PC-3 (cell line): ENCODE measurements around the gene CFAP45.

Source experiments
- EZH2 ChIP-seq: fragments of 300-600 bp; sonication (generic); IDR thresholded peaks from one replicate; pipeline ENCODE4 v1.6.1; 2017; ENCODE audit warnings: antibody characterized with exemption, mild to moderate bottlenecking, low read length; ENCODE audit not compliant: unreplicated experiment
- TF ChIP-seq, protein P1 (sequence below): fragments of 300-600 bp; sonication (generic); conservative IDR thresholded peaks from 2 replicates; pipeline ENCODE4 v1.5.1; 2017; ENCODE audit warnings: antibody characterized with exemption, low read depth, mild to moderate bottlenecking, low read length

DNA sequence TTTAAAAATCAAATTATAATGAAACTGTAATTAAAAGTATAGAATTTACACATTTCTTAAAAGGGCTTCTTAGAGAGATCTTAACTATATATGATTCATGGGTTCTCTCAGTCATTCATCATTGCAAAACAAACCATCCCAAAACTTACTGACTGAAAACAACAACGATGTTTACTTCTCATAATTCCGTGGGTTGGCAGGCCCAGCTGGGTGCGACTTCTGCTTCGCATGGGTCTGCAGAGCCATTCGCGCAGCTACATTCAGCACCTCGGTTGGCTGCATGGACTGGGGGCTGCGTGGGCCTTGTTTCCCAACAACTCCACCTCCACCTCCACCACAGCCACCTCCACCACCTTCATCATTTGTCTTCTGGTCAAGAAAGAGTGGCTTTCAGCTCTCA, 69.2 kb downstream of the CFAP45 start:
- TF ChIP-seq, protein P1, sequence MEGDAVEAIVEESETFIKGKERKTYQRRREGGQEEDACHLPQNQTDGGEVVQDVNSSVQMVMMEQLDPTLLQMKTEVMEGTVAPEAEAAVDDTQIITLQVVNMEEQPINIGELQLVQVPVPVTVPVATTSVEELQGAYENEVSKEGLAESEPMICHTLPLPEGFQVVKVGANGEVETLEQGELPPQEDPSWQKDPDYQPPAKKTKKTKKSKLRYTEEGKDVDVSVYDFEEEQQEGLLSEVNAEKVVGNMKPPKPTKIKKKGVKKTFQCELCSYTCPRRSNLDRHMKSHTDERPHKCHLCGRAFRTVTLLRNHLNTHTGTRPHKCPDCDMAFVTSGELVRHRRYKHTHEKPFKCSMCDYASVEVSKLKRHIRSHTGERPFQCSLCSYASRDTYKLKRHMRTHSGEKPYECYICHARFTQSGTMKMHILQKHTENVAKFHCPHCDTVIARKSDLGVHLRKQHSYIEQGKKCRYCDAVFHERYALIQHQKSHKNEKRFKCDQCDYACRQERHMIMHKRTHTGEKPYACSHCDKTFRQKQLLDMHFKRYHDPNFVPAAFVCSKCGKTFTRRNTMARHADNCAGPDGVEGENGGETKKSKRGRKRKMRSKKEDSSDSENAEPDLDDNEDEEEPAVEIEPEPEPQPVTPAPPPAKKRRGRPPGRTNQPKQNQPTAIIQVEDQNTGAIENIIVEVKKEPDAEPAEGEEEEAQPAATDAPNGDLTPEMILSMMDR, result no peak
- no peak for TF ChIP-seq EZH2
